Measurements from ENCODE around the gene USP9X. TPM values are rescaled to one million over a fixed set of nuclear protein-coding genes. Genes with fewer than 3 reads are reported as not detected.

Gene USP9X
- total and polyA plus RNA-seq, 9 of the 15 experiments (the other 6 are each of a cell fraction or from before 2014, with no cell fraction given): 10.9 to 47.8 (median 29.5) TPM

- H3K4me3 ChIP-seq: no peak overlapping the region
- in situ Hi-C loops (cut with MboI) (no loop called here), intact Hi-C loops (cut with micrococcal nuclease) (no loop called here)
- ChIA-PET CTCF (ENCODE audit: low intra/inter-chr PET ratio) (no interaction called here), POLR2A (no interaction called here)
- H3K27ac ChIP-seq (ENCODE audit: extremely low read depth, low read depth, low read length): no peak overlapping the region
- no peaks in the 10 kb centered on the region for H3K27me3 ChIP-seq (ENCODE audit: control insufficient read depth in 2 of 2, insufficient read depth in 2 of 2, low read length in 2 of 2)
- no peak overlapping the region for H2AFZ ChIP-seq (ENCODE audit: low read depth, low read length)
- ATAC-seq: no peak
- DNase-seq (ENCODE audit: extremely low read depth in 1 of 4, low spot score in 3 of 4): no peak
- TF ChIP-seq PTRF (tag; IDR thresholded peaks at IDR 0.05): no peak
- no peak for TF ChIP-seq ZNF780A (CRISPR knock-in tag; IDR thresholded peaks at IDR 0.05)
- TF ChIP-seq CTCF (IDR thresholded peaks at IDR 0.05 in 2 of 3, conservative IDR thresholded peaks at IDR 0.05 in 1 of 3; ENCODE audit: insufficient read depth in 2 of 3, low read depth in 1 of 3, low read length in 3 of 3): no peak
- TF ChIP-seq PURB (CRISPR knock-in tag; IDR thresholded peaks at IDR 0.05; ENCODE audit: low read depth): no peak
- TF ChIP-seq ZNF133 (CRISPR knock-in tag; IDR thresholded peaks at IDR 0.05): no peak
- no peak for TF ChIP-seq FOXK2 (conservative IDR thresholded peaks at IDR 0.05 in 1 of 2, IDR thresholded peaks at IDR 0.05 in 1 of 2; ENCODE audit: low read depth in 2 of 2)
- no peak for TF ChIP-seq LCOR (CRISPR knock-in tag; IDR thresholded peaks at IDR 0.05)
- H3K36me3 ChIP-seq (ENCODE audit: control insufficient read depth, insufficient read depth, low read length): peaks cover 91% of the 10 kb centered on the region
- no peaks in the 10 kb centered on the region; the same call in 2 of the 3 replicates for H3K79me2 ChIP-seq (ENCODE audit: control insufficient read depth, insufficient read depth, low read length)
- H3K4me2 ChIP-seq (ENCODE audit: insufficient read depth, low read length): no peak overlapping the region
- H3K4me1 ChIP-seq (replicated peaks in 1 of 2; ENCODE audit: control insufficient read depth in 2 of 2, insufficient read depth in 2 of 2, low read length in 2 of 2): no peaks in the 10 kb centered on the region
- no peaks in the 10 kb centered on the region for H3K9me1 ChIP-seq (ENCODE audit: control insufficient read depth, insufficient read depth, low read length)
- no peaks in the 10 kb centered on the region for H3K9me3 ChIP-seq (replicated peaks; ENCODE audit: control insufficient read depth, insufficient read depth, low read depth, low read length)
- no peaks in the 10 kb centered on the region for H4K20me1 ChIP-seq (replicated peaks; ENCODE audit: control insufficient read depth, insufficient read depth, low read length)
- no TSS peak for BruUV-seq (replicated peaks)
- no peak for FAIRE-seq
- WGBS (ENCODE audit: insufficient coverage, low coverage, missing lambda C conversion rate): 93% methylated on average over 4 of the region's 4 CpGs
- no peak overlapping the region for H3K9ac ChIP-seq (ENCODE audit: insufficient read depth in 1 of 2, low read depth in 2 of 2, low read length in 2 of 2)
Observed at GRCh38 chrX:41152221-41152620, 67.0 kb downstream of the USP9X start.
